Left ventricle myocardium superior (tissue), 1 donor: ENCODE data around the gene KCNA10. TPM values are rescaled to one million over a fixed set of nuclear protein-coding genes. Genes with fewer than 3 reads are reported as not detected.

Source experiments
- ATAC-seq: fragments of 200-7000 bp; cut with Tn5 transposase; one replicate; pipeline ENCODE4 v1.9.1; 2020; ENCODE audit warnings: mild to moderate bottlenecking, moderate library complexity
- DNase-seq: peaks from one replicate; pipeline ENCODE4 v3.0.0-alpha.2; 2020
- intact Hi-C: fragments of 100-400 bp; cut with micrococcal nuclease; formaldehyde crosslinking; loops from one replicate; pipeline ENCODE4 v1.11.0; 2022
- long read RNA-seq: library from polyadenylated mRNA; unstranded; transcript quantifications from one replicate; pipeline ENCODE4 v2.0.0, GENCODE V29; 2021
- total RNA-seq: library from RNA; stranded (reverse); fragmentation: NEBNext Ultra II Directional; extraction: Animal tissue kit (Norgen Biotek cat#: 25700); gene quantifications from one replicate; pipeline ENCODE4 v1.2.1, GENCODE V29; 2021
- donor health status: DM: no; HTN: yes; CAD: no; lungs with severe emphysema.

Gene KCNA10
- not detected for total RNA-seq
- long read RNA-seq = 0 reads

DNA sequence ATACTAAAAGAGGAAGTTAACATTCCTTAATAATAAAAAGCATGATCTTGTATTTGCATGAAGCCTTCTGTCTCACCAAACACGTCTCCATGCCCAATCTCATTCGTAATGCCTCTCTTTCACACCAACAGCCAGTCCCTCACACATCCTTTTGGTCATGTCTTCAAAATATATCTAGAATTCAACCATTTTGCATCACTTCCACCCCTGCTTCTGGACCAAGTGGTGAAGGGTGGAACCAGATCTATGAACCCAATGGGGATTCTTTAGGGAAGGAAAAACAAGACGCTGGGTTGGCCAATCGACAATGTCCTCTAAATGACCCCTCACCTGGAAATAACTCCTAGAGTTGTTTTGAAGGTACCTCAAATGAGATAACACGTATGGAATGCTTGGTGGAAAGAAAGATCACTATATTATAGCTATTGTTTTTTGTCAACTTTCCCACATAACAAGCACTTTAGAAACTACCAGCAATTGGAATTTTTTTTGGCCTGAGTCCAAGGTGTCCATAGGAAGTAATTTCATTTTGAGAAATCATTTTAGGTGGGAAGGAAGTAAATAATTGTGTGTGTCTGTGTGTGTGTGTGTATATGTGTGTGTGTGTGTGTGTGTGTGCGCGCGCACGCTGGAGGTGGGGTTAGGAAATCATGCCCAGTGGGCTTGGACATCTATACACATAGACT lies at the start of gene KCNA10:
TSS of gene KCNA10 (minus strand) at position 51 of the 686 bp plus-strand sequence. CDS start 388 bp downstream, outside the sequence.
- no peak for DNase-seq
- intact Hi-C loops = no loop called here
- no peak for ATAC-seq

DNA sequence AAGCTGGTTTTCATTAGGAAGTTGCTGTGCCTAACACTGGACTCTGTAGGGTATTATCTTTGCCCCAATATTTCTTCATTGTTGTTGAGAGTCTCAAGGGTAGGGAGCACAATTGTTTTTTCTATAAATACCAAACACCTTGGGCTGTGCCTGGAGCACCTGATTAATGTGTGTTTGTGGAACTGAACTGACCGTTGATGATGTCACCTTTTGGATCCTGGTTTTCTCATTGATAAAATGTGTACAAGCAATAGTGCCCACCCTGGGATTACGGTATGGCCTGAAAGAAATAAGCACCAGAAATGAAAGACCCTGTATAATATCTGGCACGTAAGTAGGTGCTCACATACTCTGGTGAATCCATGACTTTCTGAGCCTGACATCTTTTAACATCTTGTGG lies 47.9 kb upstream of the KCNA10 start:
- no peak for ATAC-seq

DNA sequence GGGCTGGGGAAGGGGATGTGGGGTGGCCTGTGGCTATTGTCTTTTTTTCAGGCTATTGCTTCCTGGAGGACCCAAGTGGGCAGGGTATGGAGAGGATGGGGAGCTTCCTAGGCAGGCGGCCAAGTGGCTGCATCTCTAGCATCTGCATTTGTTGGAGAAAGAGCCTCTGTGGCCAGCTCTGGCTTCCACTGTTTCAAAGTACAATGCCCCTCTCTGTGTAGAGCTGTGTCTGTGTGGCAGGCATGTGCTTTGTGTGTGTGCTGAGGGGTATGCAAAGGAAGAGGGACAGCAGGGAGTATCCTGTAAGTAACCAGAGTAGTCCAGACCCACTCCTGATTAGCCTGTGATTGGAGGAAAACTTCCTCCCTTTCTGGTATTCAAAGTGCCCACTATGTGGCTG lies 46.6 kb upstream of the KCNA10 start:
- no peak for DNase-seq
- intact Hi-C loops = no loop called here
- no peak for ATAC-seq

More for the DNA sequence above, 47.9 kb upstream of the KCNA10 start:
- DNase-seq = no peak
- intact Hi-C loops = no loop called here

DNA sequence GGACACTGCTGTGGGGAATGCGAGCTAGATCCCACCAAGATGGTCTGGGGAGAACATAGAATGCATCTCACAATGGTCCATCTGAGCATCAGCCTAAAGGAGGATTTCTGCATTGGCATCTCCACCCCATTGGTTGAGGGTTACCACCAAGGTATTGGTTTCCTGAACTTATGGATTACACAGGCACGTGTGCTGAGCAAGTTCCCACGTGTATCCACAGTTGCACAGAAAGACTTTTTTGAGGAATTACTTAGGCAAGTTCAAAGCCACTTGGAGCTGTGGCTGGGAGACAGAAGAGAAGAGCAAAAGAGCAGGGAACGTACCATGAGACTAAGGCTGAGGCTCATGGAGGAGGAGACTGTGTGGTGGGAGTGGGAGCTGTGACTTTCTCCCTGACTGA lies 44.1 kb upstream of the KCNA10 start:
- intact Hi-C loops = no loop called here
- no peak for DNase-seq
- ATAC-seq = no peak

DNA sequence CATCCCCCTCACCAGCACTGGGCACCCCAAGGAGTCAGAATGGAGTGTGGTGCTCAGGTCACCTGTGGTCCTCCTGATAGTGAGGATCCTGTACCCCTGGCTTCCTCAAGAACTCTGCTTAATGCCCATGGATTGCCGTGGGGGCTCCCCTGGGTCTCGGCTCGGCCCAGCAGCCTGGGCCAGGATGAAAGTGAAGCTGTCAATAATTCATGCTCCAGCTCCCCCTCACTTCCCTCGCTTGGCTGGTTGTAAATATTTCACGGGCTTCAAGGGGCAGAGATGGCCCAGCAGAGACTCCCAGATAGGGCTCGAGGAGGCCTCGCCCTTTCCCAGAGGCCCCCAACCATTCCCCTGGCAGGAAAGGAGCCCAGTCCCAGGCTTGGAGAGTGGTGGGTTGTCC lies 42.6 kb upstream of the KCNA10 start:
- DNase-seq (no peak), ATAC-seq (no peak)
- intact Hi-C loops = no loop called here

DNA sequence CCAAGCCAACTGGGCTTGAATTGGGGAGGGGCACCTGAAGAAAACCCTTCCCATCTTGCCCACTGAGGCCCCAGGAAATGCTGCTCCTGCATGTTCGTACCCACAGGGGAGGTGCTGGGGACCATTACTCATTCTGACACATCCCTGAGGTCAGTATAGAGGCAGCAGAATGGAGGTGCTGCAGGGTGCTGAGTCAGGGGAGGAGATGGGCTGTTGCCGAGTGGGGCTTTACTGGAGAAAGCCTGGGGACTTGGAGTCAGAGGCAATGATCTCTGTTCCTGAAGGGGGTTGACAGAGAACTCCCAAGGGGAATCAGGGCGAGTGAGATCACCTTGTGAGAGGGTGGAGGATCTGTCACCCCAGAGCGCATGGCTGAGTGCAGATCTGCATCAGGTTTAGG lies 40.2 kb upstream of the KCNA10 start:
- intact Hi-C loops = loop anchor here (10.0 kb wide), 1 partner anchor 56 kb away; no protein-coding TSS in a partner anchor
- ATAC-seq = no peak
- no peak for DNase-seq

DNA sequence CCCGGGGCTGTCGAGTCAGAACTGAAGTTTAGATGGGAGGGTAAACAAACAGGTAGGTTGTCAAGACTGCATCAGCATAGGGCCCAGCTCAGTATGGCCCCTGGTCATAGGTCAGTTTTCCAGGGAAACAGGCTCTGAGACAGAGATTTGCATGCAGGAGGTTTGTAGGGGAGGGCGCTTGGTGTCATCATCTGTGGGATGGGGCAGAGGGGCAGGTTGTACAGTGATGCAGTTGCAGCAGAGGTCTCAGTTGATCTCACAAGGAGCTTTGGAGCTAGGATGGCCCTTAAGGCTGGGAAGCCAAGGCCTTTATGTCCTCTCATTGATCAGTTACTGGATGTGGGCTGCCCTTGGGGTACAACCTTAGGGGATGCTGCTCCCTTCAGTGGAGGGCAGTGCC lies 38.5 kb upstream of the KCNA10 start:
- intact Hi-C loops = loop anchor here (10.0 kb wide), 1 partner anchor 57 kb away; no protein-coding TSS in a partner anchor
- DNase-seq (no peak), ATAC-seq (no peak)

DNA sequence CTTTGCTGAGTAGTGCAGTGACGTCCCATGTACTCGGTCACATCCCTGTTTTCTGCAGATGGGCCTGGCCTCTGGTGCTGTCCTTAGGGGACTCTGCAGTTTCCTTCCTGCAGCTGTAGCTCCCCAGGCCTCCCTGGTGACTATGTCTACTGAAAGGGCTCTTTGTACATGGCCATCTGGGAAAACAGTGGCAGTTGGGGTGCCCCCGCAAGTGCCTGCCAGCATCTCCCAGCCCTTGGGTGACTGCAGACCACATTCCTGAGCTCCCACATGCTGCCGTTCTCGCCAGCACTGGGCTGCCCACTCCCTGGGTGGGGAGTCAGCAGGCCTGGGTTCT lies 37.5 kb upstream of the KCNA10 start:
- DNase-seq (peak; percentile 39), ATAC-seq (peak; percentile 61)
- intact Hi-C loops = loop anchor here (10.0 kb wide), 1 partner anchor 58 kb away; no protein-coding TSS in a partner anchor

DNA sequence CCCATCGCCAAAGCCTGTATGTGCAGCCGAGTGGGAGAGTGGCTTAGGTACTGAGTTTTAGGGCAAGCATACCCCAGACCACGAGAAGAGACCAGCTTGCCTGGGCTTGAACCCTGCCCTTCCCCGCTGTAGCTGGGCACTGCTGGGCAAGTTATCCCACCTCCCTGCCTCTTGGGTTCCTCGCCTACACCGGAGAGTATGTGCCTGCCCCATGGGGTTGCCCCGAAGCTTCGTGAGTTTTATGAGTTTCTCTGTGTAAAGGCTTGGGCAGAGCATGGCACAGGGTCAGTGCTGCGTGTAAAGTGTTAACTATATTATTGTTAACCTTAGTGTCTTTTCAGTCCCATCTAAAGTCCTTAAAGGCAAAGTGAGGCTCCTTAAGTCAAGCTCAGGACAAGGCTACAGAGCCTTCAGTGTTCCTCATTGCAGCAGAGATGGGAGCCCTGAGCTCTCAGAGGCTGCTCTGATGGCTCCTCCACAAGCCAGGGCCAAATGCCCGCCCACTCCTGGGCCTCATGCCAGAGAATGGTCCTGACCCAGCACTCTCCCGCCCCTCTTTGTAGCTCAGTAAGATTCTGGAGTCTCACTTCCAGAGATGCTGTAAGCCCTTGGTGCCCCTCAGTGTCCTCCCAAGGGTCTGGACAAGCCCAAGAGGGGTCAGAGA lies 37.0 kb upstream of the KCNA10 start:
- DNase-seq (peak; percentile 81), ATAC-seq (peak; percentile 87)
- intact Hi-C loops = loop anchor here (10.0 kb wide), 1 partner anchor 59 kb away; no protein-coding TSS in a partner anchor

DNA sequence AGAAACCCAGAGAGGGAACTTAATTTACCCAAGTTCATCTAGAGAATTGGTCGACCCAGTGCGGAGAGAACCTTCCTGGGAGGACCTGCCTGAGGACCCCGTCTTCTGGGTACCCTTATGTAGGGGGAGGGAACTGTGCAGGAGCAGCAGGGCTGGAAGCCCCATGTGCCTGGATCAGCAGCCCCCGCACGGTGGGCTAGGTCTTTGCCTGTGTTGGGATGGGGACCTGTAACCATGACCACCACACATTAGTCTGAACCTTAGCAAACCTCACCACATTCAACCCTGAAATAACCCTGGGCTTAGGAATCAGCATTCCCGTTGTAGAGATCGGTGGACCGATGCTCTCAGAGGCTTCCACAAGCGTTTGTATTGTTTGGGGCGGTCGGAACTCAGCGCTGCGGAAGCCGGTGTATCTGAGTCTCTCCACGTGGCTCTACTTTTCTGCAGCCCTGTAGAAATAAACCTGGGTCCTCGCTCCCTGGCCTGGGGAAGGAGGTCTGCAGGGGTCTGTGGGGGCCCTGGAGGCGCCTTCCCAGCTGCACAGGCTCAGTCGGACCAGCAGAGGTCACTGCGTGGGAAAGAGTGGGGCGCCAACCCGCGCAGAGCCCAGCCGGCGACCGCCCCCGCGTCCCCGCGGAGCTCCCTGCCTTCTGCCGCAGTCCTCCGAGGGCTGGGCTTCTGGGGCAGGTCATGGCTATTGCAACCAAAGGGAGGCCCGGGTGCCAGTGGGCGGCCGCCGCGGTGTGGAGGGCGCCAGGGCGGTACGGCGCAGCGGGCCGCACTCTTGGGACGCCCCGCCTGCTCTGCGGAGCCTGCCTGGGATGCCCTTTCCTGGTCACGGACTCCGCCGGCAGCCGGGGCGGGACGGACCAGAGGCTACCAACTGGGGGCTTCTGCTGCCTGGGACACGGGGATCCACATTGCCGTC lies 36.2 kb upstream of the KCNA10 start:
- intact Hi-C loops = loop anchor here (10.0 kb wide), 1 partner anchor 60 kb away; no protein-coding TSS in a partner anchor
- ATAC-seq = peak; percentile 93
- DNase-seq = peak; percentile 78

DNA sequence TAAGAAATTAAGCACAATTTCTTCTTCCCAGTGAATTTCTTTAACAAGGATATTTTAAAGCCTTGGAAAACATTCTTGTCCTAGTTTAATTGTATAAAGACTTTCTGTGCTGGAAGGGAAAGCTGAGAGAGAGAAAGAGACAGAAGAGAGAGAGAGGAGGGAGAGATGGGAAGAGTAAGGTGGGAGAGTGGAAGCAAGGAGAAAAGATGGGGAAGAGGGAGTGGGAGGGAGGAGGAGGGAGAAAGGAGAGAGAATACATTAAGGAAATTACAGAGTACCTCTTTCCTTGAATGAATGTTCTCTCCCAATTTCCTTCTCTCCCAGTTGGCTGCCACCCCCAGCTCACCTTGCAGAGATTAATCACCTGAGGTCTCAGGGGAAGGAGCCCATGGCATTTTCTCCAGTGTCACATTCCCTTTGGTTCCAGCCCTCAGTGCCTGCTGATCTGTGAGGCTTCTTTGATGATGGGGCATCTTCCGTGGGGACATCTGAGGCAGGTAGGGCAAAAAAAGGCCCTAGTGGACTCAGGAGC lies 32.4 kb upstream of the KCNA10 start:
- no peak for DNase-seq
- intact Hi-C loops = loop anchor here (10.0 kb wide), 1 partner anchor 63 kb away; no protein-coding TSS in a partner anchor
- ATAC-seq = no peak

DNA sequence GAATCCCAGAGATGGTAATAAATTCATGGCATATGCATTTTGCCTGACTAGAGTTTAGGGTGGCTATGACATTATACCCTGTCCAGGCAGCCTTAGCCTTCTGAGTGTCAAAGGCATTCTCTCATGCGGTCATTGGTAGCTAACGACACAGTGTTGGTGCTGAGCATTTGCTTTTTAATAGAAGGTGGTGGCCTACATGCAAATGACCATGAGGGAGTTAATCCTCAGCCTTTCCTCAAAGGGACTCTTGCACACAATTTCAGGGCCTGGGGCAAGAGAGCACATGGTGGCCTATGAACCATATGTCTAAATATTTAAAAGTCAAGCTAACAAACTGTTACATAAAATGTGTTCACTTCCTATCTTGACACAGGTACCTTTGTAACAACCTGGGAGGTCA lies 30.9 kb upstream of the KCNA10 start:
- intact Hi-C loops = loop anchor here (10.0 kb wide), 1 partner anchor 65 kb away; no protein-coding TSS in a partner anchor
- ATAC-seq (no peak), DNase-seq (no peak)

DNA sequence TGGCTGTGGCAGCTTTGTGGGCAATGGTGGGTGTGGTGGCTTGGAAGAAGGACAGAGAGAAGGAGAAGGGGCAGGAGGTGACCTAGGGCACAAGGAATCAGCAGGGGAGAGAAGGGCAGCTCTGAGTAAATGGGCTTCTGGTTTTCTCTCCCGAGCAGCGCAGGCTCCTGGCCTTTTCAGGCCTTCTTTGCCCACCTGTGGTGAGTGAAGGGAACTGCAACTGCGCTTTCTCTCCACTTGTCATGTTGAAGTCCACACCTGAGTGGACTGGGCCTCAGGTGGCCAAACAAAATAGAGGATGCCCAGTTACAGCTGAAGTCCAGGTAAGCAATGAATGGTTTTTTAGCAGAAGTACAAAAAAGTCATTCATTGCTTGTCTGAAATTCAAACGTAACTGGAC lies 29.4 kb upstream of the KCNA10 start:
- intact Hi-C loops = no loop called here
- DNase-seq (no peak), ATAC-seq (no peak)

DNA sequence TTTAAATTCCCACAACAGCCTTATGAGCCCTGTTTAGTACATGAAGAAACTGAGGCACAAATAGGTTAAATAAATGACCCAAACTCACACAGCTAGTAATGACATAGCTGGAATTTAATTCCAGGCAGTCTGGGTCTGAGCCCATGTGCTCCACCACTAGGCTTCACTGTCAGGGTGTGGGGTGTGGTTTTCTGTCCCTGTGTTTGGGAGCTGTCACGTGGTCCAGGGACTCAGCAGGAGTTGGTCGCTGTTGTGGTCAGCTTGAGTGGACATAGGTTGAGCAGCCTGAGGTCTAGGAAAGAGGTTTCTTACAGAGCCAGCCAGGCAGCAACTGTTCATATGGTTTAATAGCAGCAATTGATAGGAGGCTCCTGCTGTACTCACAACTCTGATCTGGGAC lies 28.0 kb upstream of the KCNA10 start:
- DNase-seq (no peak), ATAC-seq (no peak)
- intact Hi-C loops = no loop called here

DNA sequence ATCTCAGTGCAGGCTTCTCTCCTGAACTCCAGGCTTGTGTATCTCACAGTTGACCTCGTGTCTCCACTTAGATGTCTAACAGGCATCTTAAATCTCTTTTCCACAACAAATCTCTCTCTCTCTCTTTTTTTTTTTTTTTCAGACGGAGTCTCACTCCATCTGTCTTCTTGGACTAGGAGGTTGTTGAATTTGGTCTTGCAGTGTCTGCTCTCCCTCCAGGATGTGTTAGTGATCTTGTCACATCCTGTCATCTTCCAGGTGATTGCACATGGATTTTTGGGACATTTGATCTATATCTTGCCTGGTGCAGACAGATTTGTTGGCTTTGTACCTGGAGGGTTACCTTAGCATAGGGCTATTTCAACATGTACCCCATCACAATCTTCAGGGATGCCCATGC lies 26.5 kb upstream of the KCNA10 start:
- intact Hi-C loops = no loop called here

DNA sequence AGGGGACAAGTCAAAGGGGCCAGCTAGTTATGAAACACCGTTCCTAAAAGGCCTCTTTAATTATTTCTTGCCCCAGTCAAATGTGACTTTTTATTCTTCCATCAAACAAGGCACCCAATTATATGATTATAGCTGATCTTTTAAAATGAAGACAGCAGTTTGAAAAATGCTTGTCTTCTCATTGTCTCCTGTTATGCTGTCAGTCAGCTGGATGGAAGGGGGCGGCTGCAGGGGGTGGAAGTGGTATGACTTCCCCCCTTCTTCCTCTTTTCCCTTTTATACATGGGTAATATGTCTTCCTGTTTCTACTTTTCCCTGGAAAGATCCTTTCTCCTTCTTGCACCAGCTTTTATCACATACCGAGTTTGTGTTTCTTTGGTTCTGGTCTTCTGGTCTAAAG lies 25.8 kb upstream of the KCNA10 start:
- intact Hi-C loops = no loop called here
- DNase-seq = no peak
- no peak for ATAC-seq

More for the DNA sequence above, 26.5 kb upstream of the KCNA10 start:
- no peak for DNase-seq
- ATAC-seq = no peak

DNA sequence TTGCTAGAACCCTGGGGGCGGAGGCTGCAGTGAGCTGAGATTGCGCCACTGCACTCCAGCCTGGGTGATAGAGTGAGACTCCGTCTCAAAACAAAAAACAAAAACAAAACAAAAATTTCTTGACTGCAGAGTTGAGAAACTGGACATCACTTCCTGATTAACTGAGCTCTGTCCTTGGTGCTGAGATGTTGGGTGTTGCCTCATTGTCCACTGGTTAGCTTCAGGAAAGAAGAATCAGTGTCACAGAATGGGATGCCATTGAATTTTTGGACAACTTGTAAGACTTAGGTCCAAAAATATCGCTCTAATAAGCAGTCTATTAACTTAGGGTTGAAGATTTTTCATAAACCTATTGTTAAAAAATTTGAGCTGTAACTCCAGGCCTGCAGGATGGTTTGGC lies 23.8 kb upstream of the KCNA10 start:
- intact Hi-C loops = no loop called here
- ATAC-seq (no peak), DNase-seq (no peak)

DNA sequence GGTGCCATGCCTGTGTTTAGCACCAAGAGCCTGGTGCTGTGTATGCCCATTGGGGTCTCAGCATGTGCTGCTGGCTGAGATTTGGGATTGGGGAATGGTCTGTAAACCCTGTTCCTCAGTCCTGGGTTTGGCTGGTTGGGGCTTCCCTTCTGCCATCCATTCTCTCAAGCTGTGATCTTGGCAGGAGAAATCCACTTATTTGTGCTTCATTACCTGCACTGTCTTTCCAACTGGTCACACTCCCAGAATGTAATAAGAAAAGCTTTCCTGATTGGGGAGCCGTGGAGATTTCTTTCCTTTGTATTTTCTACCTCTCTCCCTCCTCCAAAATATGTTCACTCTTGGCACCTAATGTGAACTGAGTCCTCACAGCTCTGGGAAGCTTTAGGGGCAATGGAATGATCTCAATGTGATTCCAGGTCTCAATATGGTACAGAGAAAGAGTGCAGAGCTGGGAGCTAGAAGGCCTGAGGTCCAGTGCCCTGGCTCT lies 23.0 kb upstream of the KCNA10 start:
- no peak for DNase-seq
- intact Hi-C loops = no loop called here
- ATAC-seq = no peak
